HG03066 (cell line): ENCODE measurements around the gene MTHFSD.

Experiments used
- ATAC-seq: cut with Tn5 transposase; IDR thresholded peaks from one replicate; pipeline ENCODE4 v1.9.1; 2021; ENCODE audit warnings: low read depth; ENCODE audit not compliant: unreplicated experiment

MTHFSD gene

GRCh38 chr16:86584726-86585721, 30.0 kb upstream of the MTHFSD start:
- no peak for ATAC-seq

GRCh38 chr16:86584071-86584685, 29.1 kb upstream of the MTHFSD start:
- no peak for ATAC-seq

DNA sequence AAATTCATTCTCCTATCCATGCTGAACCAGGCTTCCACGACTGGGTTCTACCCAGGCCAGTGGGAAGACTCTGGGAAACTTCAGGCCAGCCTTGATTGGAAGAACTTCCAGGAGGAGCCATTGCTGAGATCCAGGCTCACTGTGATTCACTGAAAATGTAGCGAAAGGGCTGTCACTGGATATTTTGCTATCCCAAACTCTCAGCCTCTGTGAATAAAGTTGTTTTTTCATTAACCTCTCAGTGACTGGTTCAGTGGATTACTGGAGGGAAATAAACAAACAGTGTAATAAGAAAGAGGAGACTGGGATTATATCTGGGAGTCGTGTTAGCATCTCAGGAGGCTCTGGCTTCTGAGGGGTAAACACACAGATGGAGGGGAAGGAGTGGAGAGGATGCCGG, 26.4 kb upstream of the MTHFSD start:
- no peak for ATAC-seq

GRCh38 chr16:86580791-86581170, 25.7 kb upstream of the MTHFSD start:
- no peak for ATAC-seq

DNA sequence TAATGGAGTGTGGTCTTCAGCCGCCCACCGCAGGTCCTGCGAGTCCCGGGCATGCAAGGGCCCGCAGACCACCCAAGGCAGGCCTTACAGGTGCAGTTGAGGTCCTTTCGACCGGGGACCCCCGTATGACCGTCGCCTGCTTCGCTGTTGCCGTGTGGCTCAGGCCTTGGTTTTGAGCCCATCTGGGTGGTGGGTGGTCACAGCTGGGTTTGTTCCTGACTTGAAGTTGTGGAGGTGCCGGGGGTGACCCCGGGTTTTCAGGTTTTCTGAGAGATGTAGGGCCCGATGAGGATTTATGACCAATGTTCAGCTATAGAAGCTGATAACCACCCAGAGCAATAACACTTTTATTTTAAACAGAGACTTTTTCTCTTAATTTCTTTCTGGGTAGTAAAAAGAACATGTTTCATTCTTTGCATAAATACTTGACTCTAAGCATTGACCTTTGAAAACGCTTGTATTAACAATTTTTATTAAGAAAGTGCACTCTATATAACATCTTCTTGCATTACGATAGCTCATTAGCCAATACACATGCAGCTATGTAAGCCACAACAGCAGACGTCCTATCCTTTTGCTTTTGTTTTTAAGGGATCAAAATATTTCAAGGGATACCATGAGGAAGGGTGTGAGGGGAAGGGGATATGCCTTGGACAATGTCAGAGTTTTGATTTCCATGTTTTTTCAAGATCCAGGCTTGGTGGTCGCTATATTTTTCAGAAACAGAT, 25.2 kb upstream of the MTHFSD start:
- no peak for ATAC-seq

DNA sequence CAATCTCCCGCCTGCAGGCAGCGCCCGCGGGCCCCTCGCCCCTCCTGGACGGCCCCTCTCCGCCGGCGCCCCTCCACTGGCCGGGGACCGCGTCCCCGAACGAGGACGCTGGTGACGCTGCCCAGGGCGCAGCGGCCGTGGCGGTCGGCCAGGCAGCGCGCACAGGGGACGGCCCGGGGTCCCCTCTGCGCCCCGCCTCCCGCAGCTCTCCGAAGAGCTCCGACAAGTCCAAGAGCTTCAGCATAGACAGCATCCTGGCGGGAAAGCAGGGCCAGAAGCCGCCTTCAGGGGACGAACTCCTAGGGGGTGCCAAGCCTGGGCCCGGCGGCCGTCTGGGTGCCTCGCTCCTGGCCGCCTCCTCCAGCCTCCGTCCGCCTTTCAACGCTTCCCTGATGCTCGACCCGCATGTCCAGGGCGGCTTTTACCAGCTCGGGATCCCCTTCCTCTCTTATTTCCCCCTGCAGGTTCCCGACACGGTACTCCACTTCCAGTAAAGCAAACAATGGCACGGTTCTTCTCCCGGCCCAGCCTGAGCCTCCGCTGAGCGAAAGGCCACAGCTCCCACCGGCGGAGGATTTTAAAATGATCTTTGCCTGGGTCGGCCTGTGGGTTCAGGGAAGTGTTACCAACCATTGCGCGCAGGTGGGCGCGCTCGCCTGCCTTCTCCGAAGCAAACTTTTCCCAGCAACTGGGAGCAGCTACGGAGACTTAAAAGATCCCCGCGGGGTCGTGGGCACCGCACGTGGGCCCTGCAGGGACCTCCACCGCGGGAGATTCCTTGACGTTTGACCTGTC, 24.4 kb upstream of the MTHFSD start:
- no peak for ATAC-seq

- no peak for ATAC-seq
Observed at GRCh38 chr16:86578611-86579267, 23.7 kb upstream of the MTHFSD start.

GRCh38 chr16:86578061-86578599, 23.1 kb upstream of the MTHFSD start, which contains the start of gene FOXL1:
TSS of gene FOXL1 (plus strand) at chr16:86578549. CDS start at chr16:86578724, 175 bp downstream.
- no peak for ATAC-seq

DNA sequence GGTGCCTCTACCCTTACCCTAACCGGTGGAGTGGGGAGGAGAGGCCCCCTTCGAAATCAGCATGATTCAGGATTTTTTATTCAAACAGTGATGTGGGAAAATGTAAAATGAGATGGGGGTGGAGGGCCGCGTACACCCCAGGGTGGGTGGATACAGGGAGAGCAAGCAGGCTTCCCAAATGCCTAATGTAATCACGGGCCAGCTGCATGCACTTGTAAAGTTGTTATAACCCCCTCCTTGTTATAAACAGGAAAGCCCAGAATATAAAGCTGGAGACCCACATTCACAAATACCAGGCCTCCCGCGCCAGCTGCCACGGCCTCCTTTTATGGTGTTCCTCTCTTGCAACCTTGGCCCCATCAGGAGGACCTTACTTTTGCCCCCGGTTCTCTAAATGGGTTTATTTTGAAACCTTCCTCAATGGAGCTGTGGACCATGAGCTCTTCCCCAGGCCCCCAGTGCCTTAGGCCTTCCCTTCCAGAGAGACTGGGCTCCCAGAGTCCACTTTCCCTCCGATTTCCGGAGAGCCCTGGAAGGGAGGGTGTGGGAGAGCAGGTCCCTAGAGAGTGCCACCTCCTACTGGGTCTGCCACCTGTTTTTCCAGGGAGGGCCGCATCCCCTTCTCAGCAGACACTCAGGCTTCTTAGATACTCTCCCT, 22.4 kb upstream of the MTHFSD start:
- no peak for ATAC-seq

DNA sequence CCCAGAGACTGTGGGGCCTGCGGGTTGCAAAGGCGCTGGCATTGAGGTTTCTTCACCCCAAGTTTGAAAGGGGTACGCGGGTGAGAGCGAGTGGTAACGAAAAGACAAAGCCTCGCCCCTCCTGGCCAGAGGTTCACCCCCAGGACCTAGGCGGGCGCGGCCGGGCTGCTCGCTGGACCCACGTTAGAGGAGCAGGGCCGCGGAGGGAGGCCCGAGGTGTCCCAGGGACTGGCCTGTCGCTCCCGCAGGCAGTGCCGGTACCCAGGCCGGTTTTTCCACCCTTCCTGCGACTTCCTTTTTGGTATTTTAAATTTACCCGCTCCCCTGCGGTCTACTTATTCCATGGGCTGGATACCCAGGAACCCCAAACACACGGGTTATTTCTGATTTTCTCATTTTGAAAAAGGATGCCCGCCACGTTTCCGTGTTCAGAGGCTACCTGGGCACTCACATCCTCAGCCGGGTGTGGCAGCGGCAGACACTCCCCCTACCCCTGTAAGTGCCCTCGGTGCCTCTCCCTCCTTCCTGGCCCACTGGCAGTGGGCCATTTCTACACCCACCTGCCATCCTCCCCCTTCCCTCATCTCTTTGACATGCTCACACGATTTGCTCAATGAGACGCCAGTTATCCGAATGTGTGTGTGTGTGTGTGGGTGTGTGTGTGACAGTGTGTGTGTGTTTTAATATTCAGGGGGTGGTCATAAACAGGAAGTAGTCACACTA, 21.7 kb upstream of the MTHFSD start:
- no peak for ATAC-seq

GRCh38 chr16:86575754-86576557, 20.9 kb upstream of the MTHFSD start:
- no peak for ATAC-seq

GRCh38 chr16:86575095-86575685, 20.2 kb upstream of the MTHFSD start:
- ATAC-seq, result no peak

- no peak for ATAC-seq
Observed at GRCh38 chr16:86574646-86575045, 19.6 kb upstream of the MTHFSD start.

DNA sequence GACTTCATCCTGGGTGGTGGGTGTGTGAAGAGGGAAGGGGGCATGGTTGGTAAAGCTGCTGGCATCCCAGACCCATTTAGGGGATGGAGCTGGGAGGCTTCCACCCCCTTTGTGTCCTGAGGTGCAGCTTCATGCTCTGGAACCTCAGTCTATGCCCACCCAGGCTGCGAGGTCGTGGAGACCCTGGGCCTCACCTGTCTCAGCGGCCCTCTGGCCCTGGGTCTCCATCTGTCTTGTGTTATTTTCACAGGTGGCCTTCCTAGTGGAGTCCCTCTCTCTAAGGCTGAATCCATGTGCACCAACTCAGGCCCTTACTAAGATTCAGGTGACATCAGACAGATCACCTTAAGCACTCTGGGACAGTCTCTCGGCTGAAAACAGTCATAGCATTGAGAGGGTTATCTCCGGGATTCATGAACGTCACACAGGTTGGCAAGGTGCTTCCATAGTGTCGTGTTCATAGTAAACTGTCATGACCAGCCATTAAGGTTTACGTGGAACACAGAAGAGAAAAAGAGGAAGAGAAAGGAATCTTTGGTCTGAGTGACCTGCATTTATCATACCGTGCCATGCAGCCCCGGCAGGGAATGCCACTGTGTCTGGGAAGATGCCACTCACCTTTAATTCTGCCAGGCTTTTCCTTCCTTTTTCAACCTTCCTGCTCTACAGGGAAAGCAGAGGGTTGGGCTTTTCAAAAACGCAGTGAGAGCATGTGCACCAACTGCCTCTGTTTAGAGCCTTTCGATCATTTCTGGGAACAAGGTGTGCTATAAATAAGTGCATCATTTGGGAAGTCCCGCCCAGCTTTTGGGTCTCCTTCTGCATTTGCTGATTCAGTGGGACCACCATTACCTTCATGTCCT, 18.8 kb upstream of the MTHFSD start:
- ATAC-seq, result no peak

- no peak for ATAC-seq
Observed at GRCh38 chr16:86573215-86573614, 18.2 kb upstream of the MTHFSD start.

- ATAC-seq, result no peak
Observed at GRCh38 chr16:86572606-86573005, 17.6 kb upstream of the MTHFSD start.
